GM10266 (cell line): ENCODE results near the gene OLFM2.
A peak's percentile ranks its signal among the peaks of the same experiment; 100 is the strongest.
"Not testable (repeated sequence)": the region's sequence is repeated elsewhere in the genome, so short reads cannot be mapped to it uniquely, and the experiment has no call there.

Source experiments
- DNase-seq: peaks from one replicate; pipeline ENCODE4 v3.0.0; 2012; ENCODE audit errors: extremely low spot score
- CTCF ChIP-seq: IDR thresholded peaks from 2 replicates; pipeline ENCODE4 v1.5.1; 2012; ENCODE audit warnings: mild to moderate bottlenecking, low read depth; ENCODE audit not compliant: control insufficient read depth, insufficient read depth; ENCODE audit errors: missing control alignments

The OLFM2 gene

GRCh38 chr19:9823816-9824215 is 112.5 kb downstream of the OLFM2 start:
- no peak for DNase-seq
- no peak for TF ChIP-seq CTCF

GRCh38 chr19:9820034-9820433 is 116.3 kb downstream of the OLFM2 start:
- not testable (repeated sequence) for DNase-seq

GRCh38 chr19:9819596-9819909 is 116.8 kb downstream of the OLFM2 start:
- no peak for DNase-seq
- no peak for TF ChIP-seq CTCF

- TF ChIP-seq CTCF, result no peak
- peak; percentile 97 for DNase-seq
These were observed 117.3 kb downstream of the OLFM2 start, which contains the start of gene FBXL12 for GRCh38 chr19:9818734-9819595. Gene FBXL12 (minus strand): TSS chr19:9819079. CDS start chr19:9818813, 266 bp downstream.

GRCh38 chr19:9818175-9818733 is 118.1 kb downstream of the OLFM2 start:
- no peak for TF ChIP-seq CTCF
- DNase-seq, result no peak

GRCh38 chr19:9811139-9811538 is 125.2 kb downstream of the OLFM2 start:
- DNase-seq, result no peak
- TF ChIP-seq CTCF, result no peak

- no peak for DNase-seq
- TF ChIP-seq CTCF, result no peak
These were observed 127.2 kb downstream of the OLFM2 start for GRCh38 chr19:9808855-9809824.
